DOHH2 (cell line): ENCODE data around the gene TFAP2C.

ENCODE experiments used
- H3F3A ChIP-seq: fragments of 200-600 bp; sonication (generic), shearing (Covaris generic); 2 replicates; pipeline ENCODE4 v1.6.0; 2016; ENCODE audit warnings: antibody characterized with exemption, mild to moderate bottlenecking; ENCODE audit not compliant: control insufficient read depth, insufficient read depth
- H3K27ac ChIP-seq: fragments of 200-600 bp; sonication (generic); 2 replicates; pipeline ENCODE4 v1.5.1; 2014; ENCODE audit warnings: low read depth, mild to moderate bottlenecking, low read length, moderate library complexity
- H3K27me3 ChIP-seq: fragments of 200-600 bp; sonication (generic); 2 replicates; pipeline ENCODE4 v1.6.1; 2014; ENCODE audit warnings: mild to moderate bottlenecking, low read length, mixed read lengths; ENCODE audit not compliant: control insufficient read depth
- H3K36me3 ChIP-seq: fragments of 200-600 bp; sonication (generic); 2 replicates; pipeline ENCODE4 v1.6.1; 2014; ENCODE audit warnings: mild to moderate bottlenecking, low read length, moderate library complexity, mixed read lengths; ENCODE audit not compliant: control insufficient read depth
- H3K4me1 ChIP-seq: fragments of 200-600 bp; sonication (generic); 2 replicates; pipeline ENCODE4 v1.6.1; 2014; ENCODE audit warnings: mild to moderate bottlenecking, low read length, mixed read lengths; ENCODE audit not compliant: control insufficient read depth
- H3K4me2 ChIP-seq: fragments of 200-600 bp; sonication (generic); 2 replicates; pipeline ENCODE4 v1.6.0; 2014; ENCODE audit warnings: mild to moderate bottlenecking, low read length, moderate library complexity
- H3K4me3 ChIP-seq: fragments of 200-600 bp; sonication (generic); 2 replicates; pipeline ENCODE4 v1.5.1; 2014; ENCODE audit warnings: mild to moderate bottlenecking, low read length, mixed read lengths
- H3K79me2 ChIP-seq: fragments of 200-600 bp; sonication (generic); 2 replicates; pipeline ENCODE4 v1.6.1; 2014; ENCODE audit warnings: mild to moderate bottlenecking, low read length, mixed read lengths; ENCODE audit not compliant: control insufficient read depth
- H3K9me2 ChIP-seq: fragments of 200-600 bp; sonication (generic); replicated peaks from 2 replicates; pipeline ENCODE4 v1.6.1; 2014; ENCODE audit warnings: mild to moderate bottlenecking, low read length, mixed read lengths; ENCODE audit not compliant: control insufficient read depth
- H3K9me3 ChIP-seq: fragments of 200-600 bp; sonication (generic); 2 replicates; pipeline ENCODE4 v1.6.1; 2014; ENCODE audit warnings: antibody characterized with exemption, low read length, mixed read lengths; ENCODE audit not compliant: control insufficient read depth, insufficient read depth
- H4K20me1 ChIP-seq: fragments of 200-600 bp; sonication (generic); 2 replicates; pipeline ENCODE4 v1.6.0; 2014; ENCODE audit warnings: low read depth, mild to moderate bottlenecking, antibody characterized with exemption, low read length, moderate library complexity; ENCODE audit not compliant: control insufficient read depth, insufficient read depth
- CTCF ChIP-seq: fragments of 200-600 bp; sonication (generic); IDR thresholded peaks from one replicate; pipeline ENCODE4 v1.5.1; 2014; ENCODE audit warnings: antibody characterized with exemption, mild to moderate bottlenecking, low read depth, low read length; ENCODE audit not compliant: poor library complexity, severe bottlenecking
- EZH2phosphoT487 ChIP-seq: fragments of 200-600 bp; sonication (generic); IDR thresholded peaks from 2 replicates; pipeline ENCODE4 v1.6.1; 2017; ENCODE audit warnings: borderline replicate concordance, mild to moderate bottlenecking, antibody characterized with exemption, low read length, moderate library complexity, mixed read lengths

TFAP2C gene

DNA sequence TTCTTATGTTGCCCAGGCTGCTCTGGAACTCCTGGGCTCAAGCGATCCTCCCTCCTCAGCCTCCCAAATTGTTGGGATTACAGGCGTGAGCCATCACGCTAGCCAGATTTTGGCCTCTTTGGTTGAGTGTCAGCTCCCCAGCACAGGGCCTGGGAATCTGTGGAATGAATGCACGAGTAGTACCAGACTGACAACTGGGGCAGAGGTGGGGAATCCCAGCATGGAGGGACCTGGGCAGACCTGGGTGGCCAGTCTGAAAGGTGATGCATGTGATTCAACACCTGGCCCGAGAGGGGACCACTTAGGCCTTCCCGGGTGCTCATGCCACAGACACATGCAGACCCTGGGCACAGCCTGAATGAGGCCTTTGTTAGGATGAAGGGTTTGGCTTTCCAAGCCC lies 19.0 kb upstream of the TFAP2C start:
- H3K4me2 ChIP-seq = no peak overlapping the region
- no peaks in the 10 kb centered on the region for H3F3A ChIP-seq
- no peak overlapping the region for H3K4me3 ChIP-seq
- no peaks in the 10 kb centered on the region for H3K36me3 ChIP-seq
- H3K9me2 ChIP-seq = no peaks in the 10 kb centered on the region
- H3K27me3 ChIP-seq = no peaks in the 10 kb centered on the region
- TF ChIP-seq CTCF (no peak), EZH2phosphoT487 (no peak)
- H4K20me1 ChIP-seq = no peaks in the 10 kb centered on the region
- H3K4me1 ChIP-seq = no peaks in the 10 kb centered on the region
- H3K9me3 ChIP-seq = no peaks in the 10 kb centered on the region
- H3K27ac ChIP-seq = no peak overlapping the region
- H3K79me2 ChIP-seq = no peaks in the 10 kb centered on the region

GRCh38 chr20:56614196-56614595 lies 14.9 kb upstream of the TFAP2C start:
- Histone ChIP-seq H3K4me2 (no peak overlapping the region), H3K9me3 (no peaks in the 10 kb centered on the region), H3K9me2 (no peaks in the 10 kb centered on the region), H3K27ac (no peak overlapping the region), H3K4me1 (no peaks in the 10 kb centered on the region), H4K20me1 (no peaks in the 10 kb centered on the region), H3K27me3 (no peaks in the 10 kb centered on the region), H3K36me3 (no peaks in the 10 kb centered on the region), H3K4me3 (no peak overlapping the region), H3K79me2 (no peaks in the 10 kb centered on the region), H3F3A (no peaks in the 10 kb centered on the region)
- TF ChIP-seq EZH2phosphoT487 (no peak), CTCF (no peak)

DNA sequence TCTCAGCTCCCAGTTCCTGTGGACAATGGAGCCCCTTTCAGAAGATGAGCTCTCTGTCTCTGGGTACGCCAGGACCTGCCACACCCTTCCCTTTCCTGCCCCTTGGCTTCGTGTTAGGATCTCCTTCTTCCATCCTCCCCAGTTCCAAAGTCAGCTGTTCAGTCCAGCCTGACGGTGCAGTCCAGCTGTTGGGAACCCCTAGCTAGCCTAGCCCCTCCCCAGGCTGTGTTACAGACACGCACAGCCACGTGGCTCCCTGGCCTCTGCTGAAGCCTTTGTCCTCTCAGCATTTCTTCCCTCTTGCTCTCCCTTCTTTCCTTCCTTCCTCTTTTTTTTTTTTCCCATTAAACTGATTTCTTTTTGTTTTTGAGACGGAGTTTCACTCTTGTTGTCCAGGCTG lies 12.4 kb upstream of the TFAP2C start:
- H3K4me3 ChIP-seq = no peak overlapping the region

More for the DNA sequence above, 12.4 kb upstream of the TFAP2C start:
- H3K36me3 ChIP-seq = no peaks in the 10 kb centered on the region
- no peak overlapping the region for H3K27ac ChIP-seq
- H3K4me1 ChIP-seq = no peaks in the 10 kb centered on the region
- no peaks in the 10 kb centered on the region for H3K79me2 ChIP-seq
- no peaks in the 10 kb centered on the region for H3K9me3 ChIP-seq
- no peak for TF ChIP-seq CTCF
- no peak for TF ChIP-seq EZH2phosphoT487
- no peaks in the 10 kb centered on the region for H3F3A ChIP-seq
- no peak overlapping the region for H3K4me2 ChIP-seq
- H4K20me1 ChIP-seq = no peaks in the 10 kb centered on the region
- H3K9me2 ChIP-seq = no peaks in the 10 kb centered on the region
- H3K27me3 ChIP-seq = no peaks in the 10 kb centered on the region
